HCT116 (cell line): Measurements from ENCODE around the gene GARIN5A. TPM values are rescaled to one million over a fixed set of nuclear protein-coding genes. Genes with fewer than 3 reads are reported as not detected.

Source experiments
- ATAC-seq: fragments of 200-7000 bp; cut with Tn5 transposase; 2 replicates; pipeline ENCODE4 v1.9.1; 2020; ENCODE audit warnings: mild to moderate bottlenecking, moderate library complexity
- BruUV-seq: library from RNA; stranded (reverse); fragments of 400-500 nt; replicated peaks from 2 replicates; lab custom pipeline; 2021; lab: Mats Ljungman, UMichigan
- CTCF ChIA-PET: fragments of 300-600 bp; sonication (Branson Sonifier 250); formaldehyde crosslinking; loops from one replicate; lab custom pipeline; 2021; ENCODE audit warnings: antibody characterized with exemption; lab: Charles Lee
- POLR2A ChIA-PET: fragments of 300-600, 350-600 bp; sonication (Branson Sonifier 250); formaldehyde crosslinking; loops from one replicate; lab custom pipeline; 2021; ENCODE audit warnings: antibody characterized with exemption; lab: Charles Lee
- RAD21 ChIA-PET, 2 experiments: fragments of 300-600 bp; sonication (Branson Sonifier 250); formaldehyde crosslinking; loops; one replicate each; lab custom pipeline; 2023; ENCODE audit warnings: low total read pairs in 2 of 2; ENCODE audit not compliant: uncharacterized antibody in 2 of 2, unreplicated experiment in 2 of 2, low non-redundant PET in 1 of 2; lab: Charles Lee
- DNase-seq: peaks from one replicate; pipeline ENCODE4 v3.0.0-alpha.2; 2010; ENCODE audit warnings: low read depth, low spot score
- H2AFZ ChIP-seq: fragments of 200-600 bp; shearing (Covaris generic), sonication (generic); 2 replicates; pipeline ENCODE4 v1.6.1; 2017; ENCODE audit warnings: low read depth, mixed run types, mixed read lengths, antibody characterized with exemption, low read length; ENCODE audit not compliant: poor library complexity, severe bottlenecking
- H3K27ac ChIP-seq: 2 replicates; pipeline ENCODE4 v1.5.1; 2012; ENCODE audit warnings: low read depth, low read length
- H3K27me3 ChIP-seq: fragments of 200-600 bp; sonication (generic); 2 replicates; pipeline ENCODE4 v1.6.1; 2016; ENCODE audit warnings: mixed run types, low read length, mixed read lengths; ENCODE audit not compliant: insufficient read depth
- H3K36me3 ChIP-seq, 2 experiments: fragments of 200-500 bp in 1 of 2; fragments of 200-600 bp in 1 of 2; sonication (Bioruptor generic) in 1 of 2; sonication (generic) in 1 of 2; 2 replicates each; pipeline versions ENCODE4 v1.5.1 to v1.6.1; 2014 to 2016; ENCODE audit warnings: low read length in 2 of 2, inconsistent platforms in 1 of 2, mixed read lengths in 1 of 2, mixed run types in 1 of 2; ENCODE audit not compliant: insufficient read depth in 2 of 2, control insufficient read depth in 1 of 2
- H3K4me1 ChIP-seq, 2 experiments: fragments of 200-600 bp in 1 of 2; sonication (generic) in 1 of 2; 2 replicates each; pipeline versions ENCODE4 v1.5.1 to v1.6.1; 2012 to 2017; ENCODE audit warnings: low read length in 2 of 2, inconsistent platforms in 1 of 2, mild to moderate bottlenecking in 1 of 2, mixed read lengths in 1 of 2, mixed run types in 1 of 2, moderate library complexity in 1 of 2; ENCODE audit not compliant: insufficient read depth in 2 of 2, control insufficient read depth in 1 of 2
- H3K4me2 ChIP-seq: fragments of 200-600 bp; sonication (generic); 2 replicates; pipeline ENCODE4 v1.6.1; 2017; ENCODE audit warnings: mixed run types, low read length, mixed read lengths
- H3K4me3 ChIP-seq, 2 experiments: fragments of 200-600 bp in 1 of 2; sonication (generic) in 1 of 2; replicated peaks in 1 of 2; 2 replicates each; pipeline ENCODE4 v1.5.1; 2011 to 2016; ENCODE audit warnings: low read length in 2 of 2, control low read depth in 1 of 2, low read depth in 1 of 2, mild to moderate bottlenecking in 1 of 2, mixed read lengths in 1 of 2, mixed run types in 1 of 2
- H3K79me2 ChIP-seq: fragments of 200-600 bp; sonication (generic); 2 replicates; pipeline ENCODE4 v1.6.1; 2017; ENCODE audit warnings: mild to moderate bottlenecking, mixed run types, low read length, moderate library complexity, mixed read lengths; ENCODE audit not compliant: insufficient read depth
- H3K9ac ChIP-seq: fragments of 200-600 bp; sonication (generic); 2 replicates; pipeline ENCODE4 v1.6.1; 2016; ENCODE audit warnings: low read length, mixed read lengths
- H3K9me2 ChIP-seq: fragments of 200-600 bp; sonication (generic), shearing (Covaris generic); 2 replicates; pipeline ENCODE4 v1.6.1; 2017; ENCODE audit warnings: mixed run types, mild to moderate bottlenecking, moderate library complexity; ENCODE audit not compliant: insufficient read depth
- H3K9me3 ChIP-seq, 2 experiments: fragments of 200-500 bp in 1 of 2; fragments of 200-600 bp in 1 of 2; sonication (Bioruptor generic) in 1 of 2; sonication (generic) in 1 of 2; 2 replicates each; pipeline ENCODE4 v1.6.1; 2014 to 2017; ENCODE audit warnings: low read length in 2 of 2, mixed read lengths in 2 of 2, inconsistent platforms in 1 of 2, low read depth in 1 of 2, mild to moderate bottlenecking in 1 of 2, mixed run types in 1 of 2, moderate library complexity in 1 of 2; ENCODE audit not compliant: control insufficient read depth in 1 of 2, insufficient read depth in 1 of 2
- H4K20me1 ChIP-seq: fragments of 200-600 bp; sonication (generic), shearing (Covaris generic); 2 replicates; pipeline ENCODE4 v1.6.1; 2017; ENCODE audit warnings: mixed run types, mild to moderate bottlenecking, moderate library complexity; ENCODE audit not compliant: insufficient read depth
- CBX3 ChIP-seq: IDR thresholded peaks from 2 replicates; pipeline ENCODE4 v1.6.1; 2012; ENCODE audit warnings: low read depth
- CEBPB ChIP-seq: IDR thresholded peaks from 2 replicates; pipeline ENCODE4 v1.6.1; 2012; ENCODE audit warnings: low read depth
- ELF1 ChIP-seq: IDR thresholded peaks from 2 replicates; pipeline ENCODE4 v1.6.1; 2012; ENCODE audit warnings: low read depth, borderline replicate concordance
- EZH2 ChIP-seq: fragments of 200-600 bp; sonication (generic); IDR thresholded peaks from 2 replicates; pipeline ENCODE4 v1.6.1; 2017; ENCODE audit warnings: antibody characterized with exemption, mixed run types
- EZH2phosphoT487 ChIP-seq: fragments of 200-600 bp; IDR thresholded peaks from 2 replicates; pipeline ENCODE4 v1.6.1; 2018; ENCODE audit warnings: antibody characterized with exemption, borderline replicate concordance
- FOSL1 ChIP-seq: IDR thresholded peaks from 2 replicates; pipeline ENCODE4 v1.6.1; 2012; ENCODE audit warnings: low read depth
- JUND ChIP-seq: IDR thresholded peaks from 2 replicates; pipeline ENCODE4 v1.6.1; 2012
- MAX ChIP-seq: IDR thresholded peaks from 2 replicates; pipeline ENCODE4 v1.6.1; 2012
- POLR2A ChIP-seq: IDR thresholded peaks from 2 replicates; pipeline ENCODE4 v1.7.0; 2011; ENCODE audit warnings: borderline replicate concordance; ENCODE audit not compliant: insufficient read depth, insufficient read length; ENCODE audit errors: extremely low read depth
- POLR2AphosphoS5 ChIP-seq: IDR thresholded peaks from 2 replicates; pipeline ENCODE4 v1.6.1; 2011; ENCODE audit warnings: mild to moderate bottlenecking, low read depth, low read length, moderate library complexity
- RAD21 ChIP-seq: IDR thresholded peaks from 2 replicates; pipeline ENCODE4 v1.6.1; 2012; ENCODE audit warnings: low read depth, mild to moderate bottlenecking
- SIN3A ChIP-seq: IDR thresholded peaks from 2 replicates; pipeline ENCODE4 v1.6.1; 2012; ENCODE audit warnings: low read depth
- SP1 ChIP-seq: IDR thresholded peaks from 2 replicates; pipeline ENCODE4 v1.6.1; 2012; ENCODE audit warnings: low read depth
- TCF7L2 ChIP-seq: IDR thresholded peaks from 2 replicates; pipeline ENCODE4 v1.7.0; 2011; ENCODE audit warnings: borderline replicate concordance, inconsistent platforms; ENCODE audit not compliant: insufficient read depth, insufficient read length; ENCODE audit errors: extremely low read depth
- ZBTB33 ChIP-seq: IDR thresholded peaks from 2 replicates; pipeline ENCODE4 v1.6.1; 2011; ENCODE audit warnings: mild to moderate bottlenecking, low read length, moderate library complexity; ENCODE audit not compliant: insufficient replicate concordance; ENCODE audit errors: extremely low read depth
- ZFX ChIP-seq: fragments of 450-650 bp; IDR thresholded peaks from 2 replicates; pipeline ENCODE4 v1.6.1; 2017
- intact Hi-C: fragments of 100-400 bp; cut with micrococcal nuclease; formaldehyde crosslinking; loops from 2 replicates; pipeline ENCODE4 v1.10.0; 2022
- total RNA-seq: library from RNA; stranded (reverse); gene quantifications from one replicate; pipeline ENCODE4 v1.2.1, GENCODE V29; 2021; ENCODE audit not compliant: unreplicated experiment

GARIN5A gene
- total RNA-seq, 1 experiment from 2014 or later = 12.2 TPM

DNA sequence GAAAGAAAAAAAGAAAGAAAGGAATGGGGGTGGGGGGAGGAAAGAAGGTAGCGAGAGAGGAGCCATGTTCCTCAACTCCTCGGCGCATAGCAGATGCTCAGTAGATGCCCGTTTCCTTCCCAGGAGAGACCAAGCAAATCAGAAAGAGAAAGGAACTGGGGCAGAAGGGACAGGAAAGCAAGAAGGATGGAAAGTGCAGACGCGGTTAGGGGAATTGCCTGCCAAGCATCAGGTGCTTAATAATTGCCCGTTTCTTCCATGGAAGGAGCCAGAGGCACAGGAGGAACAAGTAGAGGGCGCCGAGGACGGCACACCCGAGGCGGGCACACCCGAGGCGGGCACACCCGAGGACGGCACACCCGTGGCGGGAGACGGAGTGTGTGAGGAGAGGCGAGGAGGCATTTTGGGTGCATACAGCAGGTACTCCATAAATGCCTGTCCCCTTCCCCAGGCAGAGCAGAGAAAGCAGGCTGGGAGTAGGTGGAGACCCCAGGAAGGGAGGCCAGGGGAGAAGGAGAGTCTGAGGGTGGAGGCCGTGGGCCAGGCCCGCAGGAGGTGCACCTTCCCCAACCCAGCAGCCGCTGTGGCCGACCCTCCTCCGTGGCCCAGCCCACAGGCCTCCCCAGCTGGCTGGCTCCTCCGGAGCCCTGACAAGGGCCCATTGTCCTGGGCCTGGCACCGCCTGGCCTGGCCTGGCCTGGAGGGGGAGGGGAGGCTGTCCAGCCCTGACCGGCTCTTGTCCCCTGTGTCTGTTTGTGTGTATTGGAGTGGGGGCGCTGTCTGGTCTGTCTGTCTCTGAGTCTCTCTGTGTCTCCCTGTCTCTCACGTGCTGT is 19.8 kb upstream of the GARIN5A start:
- Histone ChIP-seq H3K27ac (no peak overlapping the region; the same call in 1 of the 2 replicates), H3K4me1 (peaks cover 10 to 27% of the 10 kb centered on the region in 2 experiments)
- ChIA-PET POLR2A (no interaction called here), CTCF (interaction anchor here (0.7 kb wide), 1 partner anchor 1187 kb away, joined by 3 read pairs; no protein-coding TSS in a partner anchor)
- TF ChIP-seq EZH2phosphoT487 (no peak), POLR2AphosphoS5 (no peak), ZFX (no peak), ZBTB33 (no peak), SIN3A (no peak), CBX3 (no peak), ELF1 (no peak), MAX (no peak), EZH2 (no peak), JUND (no peak), SP1 (no peak), CEBPB (no peak), RAD21 (no peak), TCF7L2 (no peak), POLR2A (no peak), FOSL1 (no peak)
- TF ChIP-seq, all 23 proteins: peak for 0
- Histone ChIP-seq H3K4me2 (no peak overlapping the region), H4K20me1 (no peaks in the 10 kb centered on the region), H2AFZ (no peak overlapping the region), H3K9me3 (no peaks in the 10 kb centered on the region), H3K36me3 (no peaks in the 10 kb centered on the region), H3K9ac (no peak overlapping the region), H3K4me3 (no peak overlapping the region), H3K79me2 (no peaks in the 10 kb centered on the region), H3K9me2 (no peaks in the 10 kb centered on the region), H3K27me3 (no peaks in the 10 kb centered on the region)
- no TSS peak for BruUV-seq
- intact Hi-C loops = no loop called here
- RAD21 ChIA-PET = no interaction called here
- DNase-seq (no peak), ATAC-seq (peak; percentile 64)
